Fibroblast of skin of scalp (primary cell): ENCODE data around the gene RASIP1. TPM values are rescaled to one million over a fixed set of nuclear protein-coding genes. Genes with fewer than 3 reads are reported as not detected.
"Not testable (repeated sequence)": the region's sequence is repeated elsewhere in the genome, so short reads cannot be mapped to it uniquely, and the experiment has no call there.

Source experiments
- DNase-seq: peaks from one replicate; pipeline ENCODE4 v3.0.0-alpha.2; 2013
- polyA plus RNA-seq, 2 experiments: library from polyadenylated mRNA; unstranded; fragments of 120-200 nt; gene quantifications; one replicate each; pipeline ENCODE4 v1.2.1, GENCODE V29; 2013; ENCODE audit not compliant: insufficient read length in 2 of 2

Gene RASIP1
- 1.8 TPM for polyA plus RNA-seq (2013, experiment 1 of 2; ENCODE audit: insufficient read length)
- polyA plus RNA-seq (2013, experiment 2 of 2; ENCODE audit: insufficient read length): 2.0 TPM

DNA sequence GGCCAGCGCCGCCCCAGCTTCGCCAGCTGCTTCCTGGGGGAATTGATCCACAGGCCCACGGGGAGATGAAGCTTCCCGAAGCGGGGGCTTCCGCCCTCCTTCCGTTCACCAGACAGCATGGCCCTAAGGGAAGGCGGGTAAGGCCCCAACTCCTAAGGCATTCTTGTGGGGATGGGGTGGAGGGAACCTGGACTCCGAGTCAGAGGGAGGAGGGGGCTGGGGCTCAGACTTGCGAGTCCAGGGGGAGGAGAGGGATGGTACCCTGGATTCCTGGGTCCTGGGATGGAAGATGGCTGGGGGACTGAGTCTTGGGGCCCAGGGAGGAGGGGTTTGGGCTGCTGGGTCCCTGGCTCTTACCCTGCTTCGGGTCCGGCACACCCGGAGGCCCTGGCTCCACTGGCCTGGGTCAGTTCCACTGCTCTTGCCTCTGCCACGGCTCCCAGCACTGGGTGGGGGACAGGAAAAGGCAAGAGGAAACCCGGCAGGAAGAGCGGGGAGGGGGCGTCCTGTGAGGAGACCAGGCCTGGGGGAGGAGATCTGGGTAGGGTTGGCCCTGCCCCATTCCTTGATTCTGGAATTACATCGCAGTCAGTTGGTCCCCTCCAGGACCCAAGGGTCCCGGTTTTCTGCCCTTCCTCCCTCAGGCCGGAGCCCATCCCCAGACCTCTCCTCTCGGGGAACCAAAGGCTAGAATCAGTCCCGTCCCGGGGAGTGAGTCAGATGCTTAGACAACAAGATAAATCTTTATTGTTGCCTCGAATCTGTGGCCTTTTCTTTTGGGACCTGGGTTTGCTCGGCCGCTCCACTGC, at the start of gene RASIP1:
Gene RASIP1, minus strand, starts transcription at position 447 of the 809 bp plus-strand sequence. Its CDS starts 328 bp downstream, at position 119.
- DNase-seq: no peak

GRCh38 chr19:48787331-48787730, 46.9 kb upstream of the RASIP1 start:
- not testable (repeated sequence) for DNase-seq

GRCh38 chr19:48786422-48786821, 46.0 kb upstream of the RASIP1 start:
- DNase-seq: not testable (repeated sequence)

DNA sequence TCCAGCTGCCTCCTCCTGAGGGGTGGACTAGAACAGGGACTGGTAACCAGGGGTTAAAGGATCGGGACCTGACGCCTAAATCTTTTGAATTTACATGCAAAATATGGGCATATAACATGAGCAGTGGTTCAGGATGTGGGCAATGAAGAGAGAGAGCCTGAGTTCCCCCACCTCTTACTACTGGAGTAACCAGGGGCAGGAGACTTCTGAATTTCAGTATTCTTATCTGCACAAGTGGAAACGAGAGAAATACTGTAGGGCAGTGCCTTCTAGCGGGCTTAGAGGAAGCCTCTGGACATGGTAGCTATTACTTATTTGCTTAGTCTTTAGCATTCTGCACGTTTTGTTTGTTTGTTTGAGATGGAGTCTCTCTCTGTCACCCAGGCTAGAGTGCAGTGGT, 44.1 kb upstream of the RASIP1 start:
- DNase-seq: no peak

- DNase-seq: peak; percentile 41
These were observed 40.4 kb upstream of the RASIP1 start for GRCh38 chr19:48780631-48781391.

DNA sequence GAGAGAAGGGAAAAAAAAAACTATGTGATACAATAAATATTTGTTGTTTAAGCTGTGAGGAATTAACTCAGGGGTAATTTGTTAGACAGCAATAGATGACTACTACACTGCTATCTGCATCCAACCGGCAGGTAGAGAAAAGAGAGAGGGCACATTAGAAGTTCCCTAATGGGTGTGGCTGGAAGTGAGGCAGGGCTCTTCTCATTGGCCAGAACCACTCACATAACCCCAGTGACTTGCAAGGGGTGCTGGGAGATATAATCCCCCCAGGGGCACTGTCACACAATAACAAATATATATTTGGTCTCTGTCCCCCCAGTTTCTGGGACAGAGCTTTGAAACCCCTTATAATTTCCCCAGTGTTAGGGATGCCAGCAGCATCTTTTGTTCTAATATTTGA, 39.2 kb upstream of the RASIP1 start:
- no peak for DNase-seq

DNA sequence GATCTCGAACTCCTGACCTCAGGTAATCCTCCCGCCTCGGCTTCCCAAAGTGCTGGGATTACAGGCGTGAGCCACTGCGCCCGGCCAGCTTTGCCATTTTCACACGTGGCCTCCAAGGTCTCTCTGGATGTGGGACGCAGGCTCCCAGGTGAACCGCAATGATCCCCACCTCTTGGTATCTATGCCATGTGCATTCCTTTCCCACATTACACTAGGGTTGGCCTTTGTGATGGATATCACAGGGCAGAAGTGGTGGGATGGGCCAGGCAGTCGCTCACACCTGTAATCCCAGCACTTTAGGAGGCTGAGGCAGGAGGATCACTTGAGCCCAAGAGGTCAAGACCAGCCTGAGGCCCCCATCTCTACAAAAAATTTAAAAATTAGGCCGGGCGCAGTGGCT, 37.3 kb upstream of the RASIP1 start:
- no peak for DNase-seq

GRCh38 chr19:48777139-48777538, 36.7 kb upstream of the RASIP1 start:
- DNase-seq: no peak

- no peak for DNase-seq
These were observed 32.1 kb upstream of the RASIP1 start for GRCh38 chr19:48772503-48772953.

DNA sequence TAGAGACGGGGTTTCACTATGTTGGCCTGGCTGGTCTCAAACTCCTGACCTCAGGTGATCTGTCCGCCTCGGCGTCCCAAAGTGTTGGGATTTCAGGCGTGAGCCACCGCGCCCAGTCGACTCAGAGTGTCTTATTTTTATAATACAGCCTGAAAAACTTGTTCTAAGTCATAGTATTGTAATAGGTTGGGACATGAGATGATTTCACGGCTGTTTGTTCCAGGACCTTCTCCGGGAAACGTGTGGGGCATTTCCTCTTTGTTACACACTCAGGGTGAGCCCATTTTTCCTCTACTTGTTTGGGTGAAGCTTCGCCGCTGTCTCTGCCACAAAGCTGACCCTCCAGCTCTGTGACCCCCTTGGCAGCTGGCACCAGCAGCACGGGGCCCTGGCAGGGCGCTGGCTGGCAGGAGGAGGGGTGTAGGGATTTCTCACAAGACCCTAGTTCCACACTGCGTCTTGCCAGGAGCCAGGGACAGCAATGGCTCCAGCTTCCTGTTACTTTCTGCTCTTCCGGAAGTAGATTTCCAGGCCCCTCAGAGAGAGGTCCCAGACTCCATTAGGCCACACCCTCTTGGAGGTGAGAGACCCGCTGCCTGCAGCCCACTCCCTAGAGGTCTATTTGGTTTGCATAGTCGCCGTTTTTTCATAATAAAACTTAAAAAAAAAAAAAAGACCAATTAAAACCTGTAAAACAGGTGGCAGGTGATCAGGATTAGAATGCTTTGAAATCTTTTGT, 30.5 kb upstream of the RASIP1 start:
- no peak for DNase-seq

GRCh38 chr19:48770266-48770665, 29.9 kb upstream of the RASIP1 start:
- peak; percentile 89 for DNase-seq

DNA sequence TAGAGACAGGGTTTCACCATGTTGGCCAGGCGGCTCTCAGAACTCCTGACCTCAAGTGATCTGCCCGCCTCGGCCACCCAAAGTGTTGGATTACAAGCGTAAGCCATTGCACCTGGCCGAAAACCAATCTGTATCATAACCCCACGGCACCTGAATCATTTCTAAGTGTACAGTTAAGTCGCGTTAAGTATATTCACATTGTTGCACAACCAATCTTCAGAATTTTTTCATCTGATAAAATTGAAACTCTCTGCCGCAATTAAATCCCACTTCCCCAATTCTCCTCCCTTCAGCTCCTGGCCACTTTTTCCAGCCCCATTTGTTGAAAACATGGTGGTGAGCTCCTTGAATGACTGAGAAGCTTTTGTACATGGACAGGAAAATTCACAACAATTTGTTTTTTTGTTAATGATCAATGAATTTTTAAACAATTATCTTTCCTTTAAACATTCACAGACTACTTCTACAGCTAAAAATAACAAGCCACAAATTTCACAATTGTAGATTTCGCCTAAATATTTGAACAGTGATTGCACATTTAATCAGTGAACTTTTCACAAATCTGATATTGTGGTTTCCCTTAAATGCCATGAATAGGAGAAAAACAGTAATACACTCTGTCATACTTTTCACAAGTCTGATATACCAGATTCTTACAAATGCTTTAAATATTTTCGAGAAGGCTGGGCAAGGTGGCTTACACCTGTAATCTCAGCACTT, 28.7 kb upstream of the RASIP1 start:
- DNase-seq: no peak

DNA sequence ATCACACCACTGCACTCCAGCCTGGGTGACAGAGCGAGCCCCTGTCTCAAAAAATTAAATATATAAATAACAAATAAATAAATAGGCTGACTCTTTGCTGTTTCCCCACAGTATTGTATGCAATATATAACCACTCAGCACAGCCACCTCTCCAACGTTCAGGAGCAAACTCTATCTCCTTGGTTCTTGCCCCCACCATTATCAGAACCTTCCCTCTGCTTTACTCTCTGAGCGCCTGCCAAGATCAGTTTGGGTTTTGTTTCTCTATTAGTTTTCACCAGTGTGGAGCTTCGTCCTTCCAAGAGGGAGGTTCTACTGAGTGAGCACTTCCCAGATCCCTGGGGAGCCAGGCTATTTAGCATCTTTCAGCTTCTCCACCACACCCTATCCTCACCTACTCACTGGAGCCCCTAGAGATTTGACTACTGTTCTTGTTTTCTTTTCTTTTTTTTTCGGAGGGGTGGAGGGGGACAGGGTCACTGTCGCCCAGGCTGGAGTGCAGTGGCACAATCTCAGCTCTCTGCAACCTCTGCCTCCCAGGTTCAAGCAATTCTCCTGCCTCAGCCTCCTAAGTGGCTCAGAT, 27.9 kb upstream of the RASIP1 start:
- not testable (repeated sequence) for DNase-seq

DNA sequence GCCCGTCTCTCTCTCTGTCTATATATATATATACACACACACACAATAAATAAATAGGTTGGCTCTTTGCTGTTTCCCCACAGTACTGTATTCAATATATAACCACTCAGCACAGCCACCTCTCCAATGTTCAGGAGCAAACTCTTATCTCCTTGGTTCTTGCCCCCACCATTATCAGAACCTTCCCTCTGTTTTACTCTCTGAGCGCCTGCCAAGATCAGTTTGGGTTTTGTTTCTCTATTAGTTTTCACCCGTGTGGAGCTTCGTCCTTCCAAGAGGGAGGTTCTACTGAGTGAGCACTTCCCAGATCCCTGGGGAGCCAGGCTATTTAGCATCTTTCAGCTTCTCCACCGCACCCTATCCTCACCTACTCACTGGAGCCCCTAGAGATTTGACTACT, 25.4 kb upstream of the RASIP1 start:
- not testable (repeated sequence) for DNase-seq

DNA sequence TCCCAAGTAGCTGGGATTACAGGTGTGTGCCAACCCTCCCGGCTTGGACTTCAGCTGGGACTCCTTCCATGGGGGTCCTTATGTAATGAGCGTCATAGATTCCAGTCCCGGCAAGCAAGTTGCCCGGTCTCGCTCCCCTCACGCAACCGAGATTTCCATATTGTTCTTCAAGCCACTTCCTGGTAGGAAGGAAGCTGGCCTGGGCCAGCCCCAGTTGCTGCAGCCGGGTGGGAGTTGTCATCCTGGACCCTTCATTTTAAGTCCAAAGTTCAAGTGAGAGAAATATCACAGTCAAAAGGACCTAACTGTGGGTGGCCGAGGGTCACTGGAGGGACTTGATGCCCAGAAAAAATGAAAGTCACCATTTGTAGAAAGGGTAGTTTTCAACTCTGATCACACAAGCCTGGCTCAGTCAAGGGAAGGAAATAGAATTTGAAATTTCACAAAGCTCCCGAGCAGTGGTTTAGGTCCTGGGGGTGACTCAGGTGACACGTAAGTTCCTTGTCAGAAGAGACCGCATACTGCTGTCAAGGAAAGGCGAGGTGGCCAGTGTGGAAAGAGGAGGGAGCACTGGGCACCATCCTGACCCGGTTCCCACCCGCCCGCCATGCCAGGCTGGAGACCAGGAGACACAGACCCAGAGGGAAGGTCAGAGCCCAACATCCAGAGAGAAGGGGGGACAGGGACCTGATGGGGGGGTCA, 20.2 kb upstream of the RASIP1 start:
- DNase-seq: no peak

- DNase-seq: no peak
These were observed 17.3 kb upstream of the RASIP1 start for GRCh38 chr19:48757741-48758144.

GRCh38 chr19:48757089-48757675, 16.8 kb upstream of the RASIP1 start:
- no peak for DNase-seq

GRCh38 chr19:48756686-48757085, 16.3 kb upstream of the RASIP1 start:
- no peak for DNase-seq

GRCh38 chr19:48756212-48756611, 15.8 kb upstream of the RASIP1 start:
- no peak for DNase-seq

DNA sequence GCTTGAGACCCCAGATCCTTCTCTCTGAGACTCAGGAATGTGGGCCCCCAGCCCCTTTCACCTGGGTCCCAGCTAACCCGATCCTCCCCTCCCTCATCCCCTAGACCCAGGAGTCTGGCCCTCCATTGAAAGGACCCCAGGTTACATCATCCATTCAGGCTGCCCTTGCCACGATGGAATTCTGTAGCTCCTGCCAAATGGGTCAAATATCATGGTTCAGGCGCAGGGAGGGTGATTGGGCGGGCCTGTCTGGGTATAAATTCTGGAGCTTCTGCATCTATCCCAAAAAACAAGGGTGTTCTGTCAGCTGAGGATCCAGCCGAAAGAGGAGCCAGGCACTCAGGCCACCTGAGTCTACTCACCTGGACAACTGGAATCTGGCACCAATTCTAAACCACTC, 15.4 kb upstream of the RASIP1 start:
- no peak for DNase-seq
